ENCODE data around the gene PLAAT4.
"Not testable (repeated sequence)": the region's sequence is repeated elsewhere in the genome, so short reads cannot be mapped to it uniquely, and the experiment has no call there.

PLAAT4 gene

DNA sequence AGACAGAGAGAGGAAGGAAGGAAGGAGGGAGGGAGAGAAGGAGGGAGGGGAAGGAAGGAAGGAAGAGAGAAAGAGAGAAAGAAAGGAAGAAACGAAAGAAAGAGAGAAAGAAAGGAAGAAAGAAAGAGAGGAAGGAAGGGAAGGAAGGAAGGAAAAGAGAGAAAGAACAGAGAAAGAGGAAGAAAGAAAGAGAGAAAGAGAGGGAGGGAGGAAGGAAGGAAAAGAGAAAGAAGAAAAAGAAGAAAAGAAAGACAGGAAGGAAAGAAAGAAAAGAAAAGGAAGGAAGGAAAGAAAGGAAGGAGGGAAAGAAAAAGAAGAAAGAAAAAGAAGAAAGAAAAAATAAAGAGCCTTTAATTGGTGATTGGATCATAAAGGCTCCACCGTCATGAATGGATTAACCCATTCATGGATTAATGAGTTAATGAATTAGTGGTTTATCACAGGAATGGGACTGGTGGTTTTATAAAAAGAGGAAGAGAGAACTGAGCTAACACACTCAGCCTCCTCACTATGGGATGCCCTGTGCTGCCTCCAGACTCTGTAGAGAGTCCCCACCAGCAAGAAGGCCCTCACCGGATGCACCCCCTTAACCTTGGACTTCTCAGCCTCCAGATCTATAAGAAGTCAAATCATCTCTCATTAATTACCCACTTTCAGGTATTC, 35.5 kb downstream of the PLAAT4 start:
- no peak for DNase-seq (ENCODE audit: low spot score)

DNA sequence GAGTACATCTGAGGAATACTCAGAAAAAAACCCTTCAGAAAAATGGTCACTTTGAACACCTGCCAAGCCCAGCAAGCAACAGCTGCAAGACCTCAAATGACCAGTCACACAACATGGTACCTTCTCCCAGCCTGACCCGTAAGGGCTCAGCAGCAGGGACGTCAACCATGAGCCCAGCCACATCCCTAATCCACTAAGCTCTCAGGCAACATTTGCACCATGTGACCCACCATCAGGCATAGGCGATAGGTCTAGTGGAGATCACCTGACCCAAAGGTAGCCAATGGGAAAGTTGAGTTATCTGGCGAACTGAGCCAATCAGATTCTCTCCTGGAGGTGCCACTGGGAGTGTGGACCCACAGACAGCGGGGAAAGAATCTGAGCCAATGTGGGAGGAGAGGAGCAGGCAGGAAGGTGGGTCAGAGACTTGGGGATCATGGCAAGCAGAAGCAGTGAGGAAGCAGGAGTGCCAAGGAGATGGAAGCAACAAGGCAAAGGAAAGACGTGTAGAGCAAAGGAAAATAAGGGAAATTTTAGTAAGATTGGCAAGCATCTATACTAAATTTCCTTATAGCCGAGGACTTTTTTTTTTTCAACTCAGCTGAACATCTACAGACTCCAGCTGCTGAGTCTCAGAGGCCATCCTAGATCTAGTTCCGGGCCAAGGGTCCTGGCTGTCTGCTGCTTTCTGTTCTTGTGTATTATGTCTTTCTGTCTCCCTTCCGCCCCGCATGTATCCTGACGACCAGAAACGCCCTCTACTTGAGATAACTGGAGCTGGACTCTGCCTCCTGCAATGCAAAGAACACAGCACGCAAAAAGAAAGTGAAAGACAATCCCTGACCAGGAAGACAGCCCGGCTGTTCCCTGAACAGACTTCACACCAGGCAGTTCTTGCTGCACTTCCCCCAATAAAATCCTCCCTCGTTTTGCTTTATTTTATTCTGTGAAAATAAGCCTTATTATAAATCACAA, 37.6 kb downstream of the PLAAT4 start:
- peak; percentile 61 for DNase-seq (ENCODE audit: low spot score)

DNA sequence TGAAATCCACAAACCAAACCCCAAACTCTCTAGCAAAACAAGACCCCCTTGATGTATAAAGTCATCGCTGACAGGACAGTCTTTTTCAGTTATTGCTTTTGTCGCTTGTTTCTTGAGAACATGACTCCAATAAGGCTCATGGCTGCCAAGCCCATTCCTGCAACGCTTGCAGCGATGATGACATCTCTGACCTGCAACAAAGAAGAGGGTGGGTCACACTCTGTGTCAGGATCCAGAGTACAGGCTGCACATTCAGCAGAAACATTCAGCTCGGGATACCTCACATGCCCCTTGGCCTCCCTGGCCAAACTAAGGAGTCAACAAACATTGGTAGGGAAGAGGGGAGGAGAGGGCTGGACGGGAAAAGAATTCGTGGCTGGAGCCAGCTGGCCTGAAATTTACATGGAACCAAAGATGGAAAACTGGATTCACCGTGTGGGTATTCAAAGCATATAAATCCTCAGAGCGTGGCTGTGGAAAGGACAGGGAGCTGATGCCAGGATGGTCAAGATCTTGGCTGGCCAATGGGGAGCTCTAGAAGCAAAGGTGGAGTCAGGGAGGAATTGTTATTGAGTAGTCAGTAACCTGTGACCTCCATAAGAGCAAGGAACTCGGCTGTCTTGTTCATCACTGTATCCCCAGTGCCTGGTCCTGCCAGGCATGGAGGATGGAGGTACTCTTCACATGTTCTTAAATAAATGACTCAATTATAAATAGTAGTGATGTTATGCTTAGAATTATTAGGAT, 38.4 kb downstream of the PLAAT4 start:
- DNase-seq (ENCODE audit: low spot score) = no peak

DNA sequence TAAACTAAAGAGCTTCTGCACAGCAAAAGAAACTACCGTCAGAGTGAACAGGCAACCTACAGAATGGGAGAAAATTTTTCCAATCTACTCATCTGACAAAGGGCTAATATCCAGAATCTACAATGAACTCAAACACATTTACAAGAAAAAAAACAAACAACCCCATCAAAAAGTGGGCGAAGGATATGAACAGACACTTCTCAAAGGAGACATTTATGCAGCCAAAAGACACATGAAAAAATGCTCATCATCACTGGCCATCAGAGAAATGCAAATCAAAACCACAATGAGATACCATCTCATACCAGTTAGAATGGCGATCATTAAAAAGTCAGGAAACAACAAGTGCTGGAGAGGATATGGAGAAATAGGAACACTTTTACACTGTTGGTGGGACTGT, 42.3 kb downstream of the PLAAT4 start:
- not testable (repeated sequence) for DNase-seq (ENCODE audit: low spot score)

DNA sequence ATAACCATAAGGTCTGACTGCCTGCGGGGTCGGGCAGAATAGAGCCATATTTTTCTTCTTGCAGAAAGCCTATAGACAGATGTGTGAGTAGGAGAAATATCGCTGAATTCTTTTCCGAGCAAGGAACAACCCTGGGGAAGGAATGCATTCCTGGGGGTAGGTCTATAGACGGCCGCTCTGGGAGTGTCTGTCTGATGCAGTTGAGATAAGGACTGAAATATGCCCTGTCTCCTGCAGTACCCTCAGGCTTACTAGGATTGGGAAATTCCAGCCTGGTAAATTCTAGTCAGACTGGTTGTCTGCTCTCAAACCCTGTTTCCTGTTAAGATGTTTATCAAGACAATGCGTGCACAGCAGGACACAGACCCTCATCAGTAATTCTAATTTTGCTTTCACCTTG, 44.6 kb downstream of the PLAAT4 start:
- not testable (repeated sequence) for DNase-seq (ENCODE audit: low spot score)

DNA sequence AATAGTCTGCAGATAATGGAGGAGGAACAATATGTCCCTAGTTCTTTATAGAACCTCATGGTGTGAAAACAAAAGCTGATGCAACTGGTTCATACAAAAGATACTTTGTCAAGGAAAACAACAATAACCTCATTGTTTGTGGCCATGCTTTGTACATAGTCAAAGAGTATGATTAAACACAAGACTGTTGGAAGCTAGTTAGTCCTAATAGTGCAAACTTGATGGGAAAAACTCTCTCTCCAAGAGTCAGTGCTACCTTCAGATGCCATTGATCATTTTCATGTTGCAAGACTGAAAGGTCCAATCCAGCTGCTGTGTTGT, 46.7 kb downstream of the PLAAT4 start:
- no peak for DNase-seq (ENCODE audit: low spot score)

DNA sequence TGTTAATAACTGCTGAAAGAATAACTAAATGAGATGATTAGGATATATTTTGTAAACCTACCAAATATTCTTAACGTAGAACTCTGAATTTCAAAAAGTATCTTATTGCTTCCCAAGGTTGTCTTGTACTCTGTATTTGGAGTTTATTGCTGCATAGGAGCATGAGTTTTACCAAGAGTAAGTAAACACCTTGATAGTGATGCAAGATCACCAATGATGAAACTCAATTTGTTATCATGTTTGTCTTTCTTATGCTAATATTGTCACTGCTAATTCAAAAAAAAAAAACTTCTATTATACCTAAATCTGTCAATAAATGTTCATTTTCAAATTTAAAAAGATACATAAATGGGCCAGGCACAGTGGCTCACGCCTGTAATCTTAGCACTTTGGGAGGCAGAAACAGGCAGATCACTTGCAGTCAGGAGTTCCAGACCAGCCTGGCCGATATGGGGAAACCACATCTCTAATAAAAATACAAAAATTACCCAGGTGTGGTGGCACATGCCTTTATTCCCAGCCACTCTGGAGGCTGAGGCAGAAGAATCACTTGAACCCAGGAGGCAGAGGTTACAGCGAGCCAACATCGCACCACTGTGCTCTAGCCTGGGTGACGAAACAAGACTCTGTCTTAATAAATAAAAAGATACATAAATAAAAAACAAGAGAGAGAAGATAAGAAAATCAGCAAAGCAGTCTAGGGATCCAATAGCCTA, 50.0 kb downstream of the PLAAT4 start:
- DNase-seq (ENCODE audit: low spot score) = no peak

DNA sequence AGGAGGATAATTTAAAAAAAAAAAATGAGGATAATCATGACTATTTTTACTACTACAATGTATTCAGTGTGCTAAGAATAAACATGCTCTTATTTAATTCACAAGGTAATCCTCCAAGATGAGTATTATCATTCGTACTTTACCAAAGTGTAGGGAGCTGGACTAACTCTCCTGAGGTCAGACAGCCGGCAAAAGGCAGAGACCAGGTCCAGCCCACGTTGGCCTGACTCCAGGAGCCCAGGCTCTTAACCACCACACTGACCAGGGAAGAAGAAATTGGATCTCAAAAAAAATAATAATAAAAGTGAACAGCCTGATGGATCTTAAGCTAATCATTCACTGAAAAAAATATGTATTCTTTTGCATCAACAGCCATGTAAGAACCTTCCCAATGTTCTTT, 52.4 kb downstream of the PLAAT4 start:
- no peak for DNase-seq (ENCODE audit: low spot score)

DNA sequence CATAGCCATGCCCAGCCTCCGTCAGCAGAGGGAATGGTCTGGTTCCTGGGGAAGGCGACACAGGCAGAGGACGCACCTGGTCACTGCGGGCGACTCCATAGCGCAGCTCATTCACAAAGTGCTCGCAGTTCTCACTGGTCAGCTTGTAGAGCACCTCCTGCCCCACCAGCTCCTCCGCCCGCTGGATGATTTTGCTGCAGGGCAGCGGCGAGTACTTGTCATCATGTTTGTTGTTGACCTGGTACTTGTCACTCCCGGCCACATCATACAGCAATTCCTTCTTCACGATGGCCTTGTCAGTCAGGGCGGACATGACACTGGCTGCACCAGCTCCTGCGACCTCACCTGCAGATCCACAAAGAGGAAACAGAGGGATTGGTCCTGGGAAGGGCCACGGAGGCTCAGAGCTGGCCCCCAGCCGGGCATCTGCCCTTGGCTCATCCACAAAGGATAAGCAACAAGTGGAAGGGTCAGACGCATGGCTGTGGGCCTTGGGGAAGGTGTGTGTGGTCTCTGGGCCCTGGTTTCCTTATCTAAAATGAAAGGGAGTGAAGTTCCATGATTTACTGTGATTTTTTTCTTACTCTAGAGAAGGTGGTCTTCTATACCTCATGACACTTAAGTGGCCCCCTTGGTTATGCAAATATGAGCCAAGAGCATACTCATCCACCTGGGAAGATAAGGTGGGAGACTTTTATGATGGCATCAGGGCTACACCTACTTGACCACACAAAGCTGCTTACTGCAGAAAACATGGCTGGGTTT, 53.6 kb downstream of the PLAAT4 start:
- DNase-seq (ENCODE audit: low spot score) = no peak

DNA sequence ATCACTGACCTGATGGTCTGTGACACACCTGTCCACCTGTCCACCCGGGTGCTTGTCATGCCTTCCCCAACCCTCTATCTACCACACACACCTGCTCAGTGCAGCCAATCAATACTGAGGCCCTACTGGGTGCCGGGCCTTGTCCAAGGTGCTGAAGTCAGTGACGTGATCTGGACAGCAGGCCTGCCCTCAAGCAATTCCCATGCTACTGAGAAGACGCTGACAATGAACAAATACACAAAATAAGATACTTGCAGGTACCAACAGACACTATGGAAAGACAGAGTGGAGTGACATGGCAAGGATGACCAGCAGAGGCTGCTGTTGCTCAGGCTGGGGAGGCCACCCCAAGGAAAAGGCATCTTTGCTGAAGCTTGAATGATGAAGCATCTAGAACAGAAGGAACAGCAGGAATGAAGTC, 56.4 kb downstream of the PLAAT4 start:
- DNase-seq (ENCODE audit: low spot score) = no peak

DNA sequence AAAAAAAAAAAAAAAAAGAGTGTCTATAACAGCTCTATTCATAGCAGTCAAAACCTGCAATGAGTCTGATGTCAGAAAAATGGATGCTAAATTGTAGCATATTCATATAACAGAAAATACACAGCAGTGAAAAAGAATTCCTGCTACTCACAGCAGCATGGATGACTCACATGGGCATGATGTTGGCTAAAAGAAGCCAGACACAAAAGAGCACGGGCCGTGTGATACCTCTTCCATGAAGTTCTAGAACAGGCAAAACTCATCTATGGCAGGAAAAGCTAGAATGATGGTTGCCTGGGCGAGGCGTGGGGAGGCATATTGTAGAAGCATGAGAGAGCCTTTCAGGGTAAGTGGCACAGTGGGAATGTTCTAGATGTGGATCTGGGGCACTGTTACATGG, 58.7 kb downstream of the PLAAT4 start:
- no peak for DNase-seq (ENCODE audit: low spot score)

All from AG08396 (cell line).